Astrocyte of the spinal cord (primary cell): ENCODE measurements around the gene PAX6.

Experiments used
- DNase-seq: peaks from one replicate; pipeline ENCODE4 v3.0.0; 2011; ENCODE audit warnings: low read depth, low spot score
- H3K4me3 ChIP-seq: 2 replicates; pipeline ENCODE4 v1.5.1; 2011; ENCODE audit warnings: low read depth, mild to moderate bottlenecking, low read length, moderate library complexity
- in situ Hi-C: cut with HindIII; loops from 2 replicates; pipeline ENCODE4 v1.10.0; 2017; ENCODE audit warnings: low sequenced_read_pairs
- TF ChIP-seq, protein P1 (sequence below): IDR thresholded peaks from 2 replicates; pipeline ENCODE4 v1.5.1; 2012; ENCODE audit warnings: low read depth, mild to moderate bottlenecking, low read length, inconsistent platforms

PAX6 gene

GRCh38 chr11:31792036-31792435 lies 19.1 kb downstream of the PAX6 start:
- in situ Hi-C loops = no loop called here
- DNase-seq = no peak
- no peak overlapping the region for H3K4me3 ChIP-seq
- TF ChIP-seq, protein P1, sequence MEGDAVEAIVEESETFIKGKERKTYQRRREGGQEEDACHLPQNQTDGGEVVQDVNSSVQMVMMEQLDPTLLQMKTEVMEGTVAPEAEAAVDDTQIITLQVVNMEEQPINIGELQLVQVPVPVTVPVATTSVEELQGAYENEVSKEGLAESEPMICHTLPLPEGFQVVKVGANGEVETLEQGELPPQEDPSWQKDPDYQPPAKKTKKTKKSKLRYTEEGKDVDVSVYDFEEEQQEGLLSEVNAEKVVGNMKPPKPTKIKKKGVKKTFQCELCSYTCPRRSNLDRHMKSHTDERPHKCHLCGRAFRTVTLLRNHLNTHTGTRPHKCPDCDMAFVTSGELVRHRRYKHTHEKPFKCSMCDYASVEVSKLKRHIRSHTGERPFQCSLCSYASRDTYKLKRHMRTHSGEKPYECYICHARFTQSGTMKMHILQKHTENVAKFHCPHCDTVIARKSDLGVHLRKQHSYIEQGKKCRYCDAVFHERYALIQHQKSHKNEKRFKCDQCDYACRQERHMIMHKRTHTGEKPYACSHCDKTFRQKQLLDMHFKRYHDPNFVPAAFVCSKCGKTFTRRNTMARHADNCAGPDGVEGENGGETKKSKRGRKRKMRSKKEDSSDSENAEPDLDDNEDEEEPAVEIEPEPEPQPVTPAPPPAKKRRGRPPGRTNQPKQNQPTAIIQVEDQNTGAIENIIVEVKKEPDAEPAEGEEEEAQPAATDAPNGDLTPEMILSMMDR = no peak

GRCh38 chr11:31790649-31791048 lies 20.5 kb downstream of the PAX6 start:
- DNase-seq = no peak
- in situ Hi-C loops = no loop called here
- no peak overlapping the region for H3K4me3 ChIP-seq
- TF ChIP-seq, protein P1 = no peak

DNA sequence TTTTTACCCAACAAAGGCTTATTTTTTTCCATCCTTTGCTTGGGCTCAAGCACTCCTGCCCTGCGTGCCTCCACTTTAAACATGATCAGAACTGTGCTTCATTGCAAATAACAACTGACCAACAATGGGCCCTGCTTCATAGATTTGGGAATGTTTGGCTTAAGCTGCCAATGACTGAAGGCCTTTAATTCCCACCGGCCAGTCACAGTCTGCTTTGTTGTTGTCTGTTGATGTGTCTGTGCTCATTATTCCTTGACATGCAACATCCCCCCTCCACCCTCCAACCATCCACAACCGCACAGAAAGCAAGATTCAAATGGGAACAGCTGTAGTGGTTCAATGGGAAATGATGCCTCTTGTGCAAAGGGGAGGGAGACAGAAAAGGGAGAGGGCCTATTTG lies 23.0 kb downstream of the PAX6 start:
- TF ChIP-seq, protein P1 = no peak
- in situ Hi-C loops = no loop called here

DNA sequence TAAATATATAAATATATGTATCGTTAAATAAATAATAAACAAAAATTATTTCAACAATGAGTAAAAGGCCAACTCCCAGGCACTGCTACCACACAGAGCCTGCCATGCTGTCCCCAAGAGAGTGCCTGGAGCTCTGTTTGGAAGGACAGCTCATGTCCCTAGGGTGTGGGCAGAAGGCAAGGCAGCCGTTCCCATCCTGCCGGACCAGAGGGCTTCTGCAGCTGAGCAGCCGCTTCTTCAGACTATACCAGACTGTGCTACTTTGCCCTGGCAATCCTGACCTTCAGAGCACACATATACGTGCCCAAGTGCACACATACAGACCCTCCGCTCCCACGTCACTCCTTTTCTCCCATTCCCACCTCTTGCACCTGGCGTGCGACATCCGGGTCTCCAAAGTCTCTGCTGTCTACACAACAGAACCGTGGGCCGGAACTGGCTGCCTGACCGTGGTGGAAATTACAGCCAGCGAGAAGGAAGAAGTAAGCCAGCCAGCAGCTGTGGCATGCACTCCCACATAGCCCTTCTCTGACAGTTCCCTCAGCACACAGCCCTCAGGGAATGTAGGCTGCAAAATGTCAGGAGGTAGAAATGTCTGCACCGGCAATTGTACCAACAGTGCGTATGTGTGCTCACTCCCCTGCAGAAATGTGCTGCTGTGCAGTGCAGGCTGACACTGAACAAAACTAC lies 24.0 kb downstream of the PAX6 start:
- DNase-seq = no peak
- TF ChIP-seq, protein P1 = no peak
- in situ Hi-C loops = no loop called here
- no peak overlapping the region for H3K4me3 ChIP-seq

More for the DNA sequence above, 23.0 kb downstream of the PAX6 start:
- no peak overlapping the region for H3K4me3 ChIP-seq
- DNase-seq = no peak

GRCh38 chr11:31784611-31785010 lies 26.5 kb downstream of the PAX6 start:
- in situ Hi-C loops = no loop called here
- H3K4me3 ChIP-seq = no peak overlapping the region
- TF ChIP-seq, protein P1 = no peak
- no peak for DNase-seq

DNA sequence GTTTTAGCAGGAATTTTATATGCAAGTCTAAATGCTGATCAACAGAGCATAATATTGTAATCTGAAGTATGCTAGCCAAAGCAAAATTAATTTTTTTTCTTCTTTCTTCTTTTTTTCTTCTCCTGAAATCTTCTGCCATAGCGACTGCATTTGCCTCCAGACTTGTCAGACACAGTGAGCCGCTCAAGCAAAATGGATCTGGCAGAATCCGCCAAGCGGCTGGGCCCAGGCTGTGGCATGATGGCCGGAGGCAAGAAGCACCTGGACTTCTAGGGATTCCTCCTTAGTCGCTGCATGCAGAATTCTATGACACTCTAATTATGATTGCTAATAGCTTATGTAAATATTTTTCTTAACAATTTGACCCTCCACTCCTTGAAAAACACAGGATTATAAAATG lies 27.9 kb downstream of the PAX6 start:
- H3K4me3 ChIP-seq = no peak overlapping the region
- no peak for DNase-seq
- in situ Hi-C loops = no loop called here
- TF ChIP-seq, protein P1 = no peak
